ENCODE measurements around the gene MAST4.

Gene MAST4

GRCh38 chr5:66927140-66927539 lies 330.9 kb downstream of the MAST4 start:
- no peak for DNase-seq

- no peak for DNase-seq
Observed at GRCh38 chr5:66929281-66929680, 333.1 kb downstream of the MAST4 start.

GRCh38 chr5:66929995-66930394 lies 333.8 kb downstream of the MAST4 start:
- DNase-seq: no peak

GRCh38 chr5:66931651-66932050 lies 335.5 kb downstream of the MAST4 start:
- no peak for DNase-seq

- DNase-seq: no peak
Observed at GRCh38 chr5:66932457-66932856, 336.3 kb downstream of the MAST4 start.

- no peak for DNase-seq
Observed at GRCh38 chr5:66933066-66933465, 336.9 kb downstream of the MAST4 start.

GRCh38 chr5:66939094-66939493 lies 342.9 kb downstream of the MAST4 start:
- DNase-seq: no peak

GRCh38 chr5:66945389-66946349 lies 349.5 kb downstream of the MAST4 start:
- DNase-seq: no peak

- DNase-seq: no peak
Observed at GRCh38 chr5:66947458-66947857, 351.3 kb downstream of the MAST4 start.

GRCh38 chr5:66949066-66949465 lies 352.9 kb downstream of the MAST4 start:
- DNase-seq: no peak

- no peak for DNase-seq
Observed at GRCh38 chr5:66952153-66952552, 356.0 kb downstream of the MAST4 start.

- no peak for DNase-seq
Observed at GRCh38 chr5:66956439-66956838, 360.2 kb downstream of the MAST4 start.

- no peak for DNase-seq
Observed at GRCh38 chr5:66958201-66958979, 362.2 kb downstream of the MAST4 start.

- DNase-seq: no peak
Observed at GRCh38 chr5:66958980-66959641, 362.9 kb downstream of the MAST4 start.

GRCh38 chr5:66959653-66960052 lies 363.5 kb downstream of the MAST4 start:
- no peak for DNase-seq

- DNase-seq: no peak
Observed at GRCh38 chr5:66960369-66961137, 364.4 kb downstream of the MAST4 start.

- DNase-seq: no peak
Observed at GRCh38 chr5:66963559-66963971, 367.4 kb downstream of the MAST4 start.

- no peak for DNase-seq
Observed at GRCh38 chr5:66966439-66966838, 370.2 kb downstream of the MAST4 start.

GRCh38 chr5:66967102-66967501 lies 370.9 kb downstream of the MAST4 start:
- no peak for DNase-seq

GRCh38 chr5:66967826-66968262 lies 371.7 kb downstream of the MAST4 start:
- no peak for DNase-seq

- no peak for DNase-seq
Observed at GRCh38 chr5:66969484-66969883, 373.3 kb downstream of the MAST4 start.

- no peak for DNase-seq
Observed at GRCh38 chr5:66969963-66970362, 373.8 kb downstream of the MAST4 start.

Data from AML-193 (cell line).